ENCODE measurements around the gene ABCC6.

- TF ChIP-seq CTCF (IDR thresholded peaks at IDR 0.05; ENCODE audit: low read depth, low read length) (no peak), MYC (IDR thresholded peaks at IDR 0.05; ENCODE audit: low read depth, low read length) (no peak)
Observed at GRCh38 chr16:16197966-16198365, 25.3 kb downstream of the ABCC6 start.

Data from NB4 (cell line).